Caco-2 (cell line): ENCODE results near the gene KLHL13. TPM values are rescaled to one million over a fixed set of nuclear protein-coding genes. Genes with fewer than 3 reads are reported as not detected.

ENCODE experiments used
- BruUV-seq: library from RNA; stranded (reverse); fragments of 400-500 nt; replicated peaks from 2 replicates; lab custom pipeline; 2021; lab: Mats Ljungman, UMichigan
- CTCF ChIA-PET: fragments of 300-600 bp; sonication (Branson Sonifier 250); formaldehyde crosslinking; loops from one replicate; lab custom pipeline; 2022; ENCODE audit warnings: antibody characterized with exemption; lab: Charles Lee
- POLR2A ChIA-PET: fragments of 300-600 bp; sonication (Branson Sonifier 250); formaldehyde crosslinking; loops from one replicate; lab custom pipeline; 2022; ENCODE audit warnings: antibody characterized with exemption; lab: Charles Lee
- DNase-seq, 2 experiments: peaks; one replicate each; pipeline versions ENCODE4 v3.0.0 to v3.0.0-alpha.2; 2020 to 2022
- H3K27me3 ChIP-seq: replicated peaks from 2 replicates; pipeline ENCODE4 v1.6.0; 2011; ENCODE audit warnings: low read length; ENCODE audit not compliant: control insufficient read depth, insufficient read depth
- H3K36me3 ChIP-seq: 2 replicates; pipeline ENCODE4 v1.5.1; 2011; ENCODE audit warnings: low read length; ENCODE audit not compliant: control insufficient read depth, insufficient read depth
- H3K4me1 ChIP-seq: fragments of 250-450 bp; sonication (Bioruptor Pico); 2 replicates; pipeline ENCODE4 v1.5.1; 2020; ENCODE audit warnings: mild to moderate bottlenecking
- H3K4me3 ChIP-seq: 2 replicates; pipeline ENCODE4 v1.5.1; 2011; ENCODE audit warnings: low read depth, mild to moderate bottlenecking, control low read depth, low read length
- H3K9me3 ChIP-seq: fragments of 250-450 bp; sonication (Bioruptor Pico); 2 replicates; pipeline ENCODE4 v1.5.1; 2020; ENCODE audit warnings: mild to moderate bottlenecking, moderate library complexity
- H3K27ac Mint-ChIP-seq: one replicate; pipeline ENCODE4 v1.8.0; 2022; ENCODE audit warnings: mixed read lengths; ENCODE audit not compliant: unreplicated experiment
- H3K27me3 Mint-ChIP-seq: one replicate; pipeline ENCODE4 v1.8.0; 2022; ENCODE audit warnings: mixed read lengths; ENCODE audit not compliant: insufficient read depth, unreplicated experiment
- H3K36me3 Mint-ChIP-seq: one replicate; pipeline ENCODE4 v1.8.0; 2022; ENCODE audit warnings: mild to moderate bottlenecking, mixed read lengths; ENCODE audit not compliant: insufficient read depth, unreplicated experiment
- H3K4me1 Mint-ChIP-seq: one replicate; pipeline ENCODE4 v1.8.0; 2022; ENCODE audit warnings: low read depth, mixed read lengths; ENCODE audit not compliant: unreplicated experiment
- H3K4me3 Mint-ChIP-seq: one replicate; pipeline ENCODE4 v1.8.0; 2022; ENCODE audit warnings: mild to moderate bottlenecking, moderate library complexity, mixed read lengths; ENCODE audit not compliant: unreplicated experiment
- H3K9me3 Mint-ChIP-seq: one replicate; pipeline ENCODE4 v1.8.0; 2022; ENCODE audit warnings: mixed read lengths; ENCODE audit not compliant: unreplicated experiment
- intact Hi-C: fragments of 100-400 bp; cut with micrococcal nuclease; formaldehyde crosslinking; loops from one replicate; pipeline ENCODE4 v1.10.0; 2022; ENCODE audit not compliant: unreplicated experiment
- total RNA-seq: library from RNA; stranded (reverse); gene quantifications from 2 replicates; pipeline ENCODE4 v1.2.3, GENCODE V29; 2022
- TF ChIP-seq, protein P1 (sequence below), 2 experiments: fragments of 200-600 bp in 1 of 2; IDR thresholded peaks; 1 replicate in 1 of 2; 2 replicates in 1 of 2; pipeline versions ENCODE4 v1.5.1 to v1.8.0; 2011 to 2022; ENCODE audit warnings: antibody characterized with exemption in 1 of 2, control low read depth in 1 of 2, inconsistent platforms in 1 of 2, low read depth in 1 of 2, low read length in 1 of 2, mild to moderate bottlenecking in 1 of 2, moderate library complexity in 1 of 2; ENCODE audit not compliant: insufficient read depth in 1 of 2, severe bottlenecking in 1 of 2, unreplicated experiment in 1 of 2

The KLHL13 gene
- total RNA-seq, 1 experiment from 2014 or later = 9.1 TPM

DNA sequence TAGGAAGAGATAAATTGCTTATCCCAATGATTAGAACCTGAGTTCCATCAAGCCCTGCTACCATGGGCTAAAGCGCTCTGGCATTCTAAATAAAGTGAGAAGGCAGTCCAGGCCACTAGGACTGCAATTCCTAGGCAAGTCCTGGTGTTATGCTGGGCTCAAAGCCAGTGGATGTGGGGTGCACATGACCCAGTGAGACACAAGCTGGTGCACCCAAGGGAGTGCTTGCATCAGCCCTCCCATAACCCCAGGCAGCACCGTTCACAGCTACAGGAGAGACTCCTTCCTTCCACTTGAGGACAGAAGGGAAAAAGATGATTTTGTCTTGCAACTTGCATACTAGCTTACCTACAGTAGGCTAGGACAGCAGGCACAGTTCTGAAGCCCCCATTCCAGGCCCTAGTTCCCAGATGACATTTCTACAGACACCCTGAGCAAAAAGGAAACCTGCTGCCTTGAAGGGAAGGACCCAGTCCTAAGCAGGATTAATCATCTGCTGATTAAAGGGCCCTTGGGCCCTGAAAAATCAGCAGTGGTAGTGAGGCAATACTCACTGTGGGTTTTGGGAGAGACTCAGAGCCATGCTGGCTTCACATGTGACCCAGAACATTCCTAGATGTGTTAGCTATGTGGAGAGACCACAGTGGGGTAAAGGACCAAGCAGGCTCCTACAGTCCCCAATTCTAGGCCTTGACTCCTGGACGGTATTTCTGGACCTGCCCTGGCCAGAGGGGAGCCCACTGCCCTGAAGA is 77.8 kb downstream of the KLHL13 start:
- H3K36me3 ChIP-seq = no peaks in the 10 kb centered on the region
- no peak for DNase-seq
- no peaks in the 10 kb centered on the region for H3K4me1 ChIP-seq
- Mint-ChIP-seq H3K4me1 (no peaks in the 10 kb centered on the region), H3K27me3 (no peaks in the 10 kb centered on the region), H3K27ac (no peak overlapping the region), H3K4me3 (no peak overlapping the region), H3K9me3 (peaks cover 11% of the 10 kb centered on the region), H3K36me3 (no peaks in the 10 kb centered on the region)
- no peak overlapping the region for H3K4me3 ChIP-seq
- H3K9me3 ChIP-seq = no peaks in the 10 kb centered on the region
- no peaks in the 10 kb centered on the region for H3K27me3 ChIP-seq
- ChIA-PET POLR2A (no interaction called here), CTCF (no interaction called here)
- intact Hi-C loops = no loop called here
- TF ChIP-seq, protein P1, sequence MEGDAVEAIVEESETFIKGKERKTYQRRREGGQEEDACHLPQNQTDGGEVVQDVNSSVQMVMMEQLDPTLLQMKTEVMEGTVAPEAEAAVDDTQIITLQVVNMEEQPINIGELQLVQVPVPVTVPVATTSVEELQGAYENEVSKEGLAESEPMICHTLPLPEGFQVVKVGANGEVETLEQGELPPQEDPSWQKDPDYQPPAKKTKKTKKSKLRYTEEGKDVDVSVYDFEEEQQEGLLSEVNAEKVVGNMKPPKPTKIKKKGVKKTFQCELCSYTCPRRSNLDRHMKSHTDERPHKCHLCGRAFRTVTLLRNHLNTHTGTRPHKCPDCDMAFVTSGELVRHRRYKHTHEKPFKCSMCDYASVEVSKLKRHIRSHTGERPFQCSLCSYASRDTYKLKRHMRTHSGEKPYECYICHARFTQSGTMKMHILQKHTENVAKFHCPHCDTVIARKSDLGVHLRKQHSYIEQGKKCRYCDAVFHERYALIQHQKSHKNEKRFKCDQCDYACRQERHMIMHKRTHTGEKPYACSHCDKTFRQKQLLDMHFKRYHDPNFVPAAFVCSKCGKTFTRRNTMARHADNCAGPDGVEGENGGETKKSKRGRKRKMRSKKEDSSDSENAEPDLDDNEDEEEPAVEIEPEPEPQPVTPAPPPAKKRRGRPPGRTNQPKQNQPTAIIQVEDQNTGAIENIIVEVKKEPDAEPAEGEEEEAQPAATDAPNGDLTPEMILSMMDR (IDR thresholded peaks at IDR 0.05; ENCODE audit: insufficient read depth in 1 of 2, low read depth in 1 of 2, low read length in 1 of 2, severe bottlenecking in 1 of 2, unreplicated experiment in 1 of 2) = no peak
- no TSS peak for BruUV-seq

DNA sequence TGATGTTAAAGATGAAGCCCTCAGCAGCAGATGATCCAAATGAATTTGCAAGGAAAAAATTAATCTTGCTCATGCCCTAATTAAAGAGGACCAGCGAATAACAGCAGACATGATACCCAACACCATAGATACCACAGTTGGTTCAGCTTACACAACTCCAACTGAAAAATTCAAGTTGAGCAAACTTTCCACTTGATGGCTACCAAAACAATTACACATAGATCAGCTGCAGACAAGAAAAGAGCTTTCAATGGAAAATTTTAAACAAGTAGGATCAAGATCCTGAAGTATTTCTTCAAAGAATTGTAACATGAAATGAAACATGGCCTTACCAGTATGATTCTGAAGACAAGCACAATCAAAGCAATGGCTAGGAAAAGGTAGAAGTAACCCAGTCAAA is 90.0 kb downstream of the KLHL13 start:
- Histone ChIP-seq H3K27me3 (no peaks in the 10 kb centered on the region), H3K9me3 (no peaks in the 10 kb centered on the region), H3K4me3 (no peak overlapping the region), H3K4me1 (no peaks in the 10 kb centered on the region), H3K36me3 (no peaks in the 10 kb centered on the region)
- intact Hi-C loops = no loop called here
- no TSS peak for BruUV-seq
- no peak for DNase-seq
- H3K9me3 Mint-ChIP-seq = no peaks in the 10 kb centered on the region
- H3K4me3 Mint-ChIP-seq = no peak overlapping the region
- ChIA-PET CTCF (no interaction called here), POLR2A (no interaction called here)
- H3K27me3 Mint-ChIP-seq = no peaks in the 10 kb centered on the region
- H3K36me3 Mint-ChIP-seq = no peaks in the 10 kb centered on the region
- TF ChIP-seq, protein P1 (IDR thresholded peaks at IDR 0.05; ENCODE audit: insufficient read depth in 1 of 2, low read depth in 1 of 2, low read length in 1 of 2, severe bottlenecking in 1 of 2, unreplicated experiment in 1 of 2) = no peak
- H3K4me1 Mint-ChIP-seq = no peaks in the 10 kb centered on the region
- no peak overlapping the region for H3K27ac Mint-ChIP-seq

DNA sequence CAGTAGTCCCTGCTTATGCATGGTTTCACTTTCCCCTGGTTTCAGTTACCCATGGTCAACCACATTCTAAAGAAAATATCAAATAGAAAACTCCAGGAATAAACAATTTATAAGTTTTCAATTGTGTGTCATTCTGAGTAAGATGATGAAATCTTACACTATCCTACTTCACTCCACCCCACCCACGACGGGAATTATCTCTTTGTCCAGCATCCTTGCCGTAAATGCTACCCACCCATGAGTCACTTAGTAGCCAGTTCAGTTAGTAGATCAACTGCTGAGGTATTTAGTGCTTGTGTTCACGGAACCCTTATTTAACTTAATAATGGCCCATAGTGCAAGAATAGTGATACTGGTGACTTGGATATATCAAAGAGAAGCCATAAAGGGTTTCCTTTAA is 91.4 kb downstream of the KLHL13 start:
- no peak for DNase-seq
- no peaks in the 10 kb centered on the region for H3K4me1 ChIP-seq
- H3K4me3 Mint-ChIP-seq = no peak overlapping the region
- intact Hi-C loops = no loop called here
- CTCF ChIA-PET = no interaction called here
- no peaks in the 10 kb centered on the region for H3K27me3 ChIP-seq
- H3K9me3 ChIP-seq = no peaks in the 10 kb centered on the region
- H3K4me3 ChIP-seq = no peak overlapping the region
- no peaks in the 10 kb centered on the region for H3K36me3 Mint-ChIP-seq
- H3K9me3 Mint-ChIP-seq = no peaks in the 10 kb centered on the region
- POLR2A ChIA-PET = no interaction called here
- H3K27me3 Mint-ChIP-seq = no peaks in the 10 kb centered on the region
- H3K27ac Mint-ChIP-seq = no peak overlapping the region
- H3K36me3 ChIP-seq = no peaks in the 10 kb centered on the region
- no TSS peak for BruUV-seq
- TF ChIP-seq, protein P1 (IDR thresholded peaks at IDR 0.05; ENCODE audit: insufficient read depth in 1 of 2, low read depth in 1 of 2, low read length in 1 of 2, severe bottlenecking in 1 of 2, unreplicated experiment in 1 of 2) = no peak
- no peaks in the 10 kb centered on the region for H3K4me1 Mint-ChIP-seq
